ENCODE data around the gene CLDN22.

- TF ChIP-seq CTCF (IDR thresholded peaks at IDR 0.05; ENCODE audit: control extremely low read depth in 1 of 3, insufficient read depth in 1 of 3, low read depth in 1 of 3, low read length in 3 of 3) (no peak), SIX5 (IDR thresholded peaks at IDR 0.05; ENCODE audit: low read depth, low read length) (no peak), POLR2AphosphoS5 (IDR thresholded peaks at IDR 0.05; ENCODE audit: low read depth, low read length) (no peak), EZH2 (IDR thresholded peaks at IDR 0.05; ENCODE audit: low read depth, low read length, severe bottlenecking) (no peak), POLR2A (IDR thresholded peaks at IDR 0.05; ENCODE audit: control extremely low read depth in 1 of 2, low read depth in 2 of 2, low read length in 2 of 2) (no peak), JUND (IDR thresholded peaks at IDR 0.05; ENCODE audit: low read length) (no peak), JUN (IDR thresholded peaks at IDR 0.05; ENCODE audit: low read depth, low read length) (no peak), MAFK (IDR thresholded peaks at IDR 0.05; ENCODE audit: low read depth, low read length) (no peak), HDAC6 (IDR thresholded peaks at IDR 0.05; ENCODE audit: low read depth, low read length) (no peak), YY1 (IDR thresholded peaks at IDR 0.05; ENCODE audit: low read depth, low read length) (no peak), USF2 (IDR thresholded peaks at IDR 0.05; ENCODE audit: low read length) (no peak), RFX5 (IDR thresholded peaks at IDR 0.05; ENCODE audit: borderline replicate concordance, low read depth, low read length) (no peak)
Measured at GRCh38 chr4:183324619-183325018, 4.5 kb upstream of the CLDN22 start.

Data from H1 (cell line).